HG03135 (cell line): ENCODE results near the gene CKAP5.
A peak's percentile ranks its signal among the peaks of the same experiment; 100 is the strongest.

Experiments used
- ATAC-seq: cut with Tn5 transposase; IDR thresholded peaks from one replicate; pipeline ENCODE4 v1.9.1; 2021; ENCODE audit warnings: mild to moderate bottlenecking, moderate library complexity; ENCODE audit not compliant: unreplicated experiment

CKAP5 gene

DNA sequence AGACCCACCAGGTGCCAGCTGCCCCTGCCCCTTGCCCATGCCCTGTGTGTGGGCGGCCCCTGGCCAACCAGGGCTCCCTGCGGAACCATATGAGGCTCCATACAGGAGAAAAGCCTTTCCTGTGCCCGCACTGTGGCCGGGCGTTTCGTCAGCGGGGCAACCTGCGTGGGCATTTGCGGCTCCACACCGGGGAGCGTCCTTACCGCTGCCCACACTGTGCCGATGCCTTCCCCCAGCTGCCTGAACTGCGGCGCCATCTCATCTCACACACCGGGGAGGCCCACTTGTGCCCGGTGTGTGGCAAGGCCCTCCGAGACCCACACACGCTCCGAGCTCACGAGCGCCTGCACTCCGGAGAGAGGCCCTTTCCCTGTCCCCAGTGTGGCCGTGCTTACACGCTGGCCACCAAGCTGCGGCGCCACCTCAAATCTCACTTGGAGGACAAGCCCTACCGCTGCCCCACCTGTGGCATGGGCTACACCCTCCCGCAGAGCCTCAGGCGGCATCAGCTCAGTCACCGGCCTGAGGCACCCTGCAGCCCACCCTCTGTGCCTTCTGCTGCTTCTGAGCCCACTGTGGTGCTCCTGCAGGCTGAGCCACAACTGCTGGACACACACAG, 140.9 kb downstream of the CKAP5 start:
- ATAC-seq = no peak

DNA sequence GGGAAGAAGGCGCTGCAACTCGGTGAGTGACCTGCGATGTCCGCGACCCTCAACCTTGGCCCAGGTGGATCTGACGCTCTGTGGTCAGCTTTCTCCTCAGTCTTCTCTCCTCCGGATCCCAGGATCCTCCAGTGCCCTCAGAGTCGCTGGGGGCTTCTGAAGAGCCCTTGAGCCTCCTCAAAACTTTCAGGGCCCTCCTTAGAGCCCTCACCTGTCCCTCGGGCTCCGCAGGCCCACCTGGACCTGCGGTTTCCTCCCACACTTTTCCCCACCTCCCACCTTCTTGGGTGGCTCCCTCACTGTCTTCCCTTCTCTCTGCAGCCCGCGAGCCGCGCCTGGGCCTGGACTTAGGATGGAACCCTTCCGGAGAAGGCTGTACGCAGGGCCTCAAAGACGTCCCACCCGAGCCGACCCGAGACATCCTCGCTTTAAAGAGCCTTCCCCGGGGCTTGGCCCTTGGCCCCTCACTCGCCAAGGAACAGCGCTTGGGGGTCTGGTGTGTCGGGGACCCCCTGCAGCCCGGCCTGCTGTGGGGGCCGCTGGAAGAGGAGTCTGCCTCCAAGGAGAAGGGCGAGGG, 144.9 kb downstream of the CKAP5 start:
- no peak for ATAC-seq

DNA sequence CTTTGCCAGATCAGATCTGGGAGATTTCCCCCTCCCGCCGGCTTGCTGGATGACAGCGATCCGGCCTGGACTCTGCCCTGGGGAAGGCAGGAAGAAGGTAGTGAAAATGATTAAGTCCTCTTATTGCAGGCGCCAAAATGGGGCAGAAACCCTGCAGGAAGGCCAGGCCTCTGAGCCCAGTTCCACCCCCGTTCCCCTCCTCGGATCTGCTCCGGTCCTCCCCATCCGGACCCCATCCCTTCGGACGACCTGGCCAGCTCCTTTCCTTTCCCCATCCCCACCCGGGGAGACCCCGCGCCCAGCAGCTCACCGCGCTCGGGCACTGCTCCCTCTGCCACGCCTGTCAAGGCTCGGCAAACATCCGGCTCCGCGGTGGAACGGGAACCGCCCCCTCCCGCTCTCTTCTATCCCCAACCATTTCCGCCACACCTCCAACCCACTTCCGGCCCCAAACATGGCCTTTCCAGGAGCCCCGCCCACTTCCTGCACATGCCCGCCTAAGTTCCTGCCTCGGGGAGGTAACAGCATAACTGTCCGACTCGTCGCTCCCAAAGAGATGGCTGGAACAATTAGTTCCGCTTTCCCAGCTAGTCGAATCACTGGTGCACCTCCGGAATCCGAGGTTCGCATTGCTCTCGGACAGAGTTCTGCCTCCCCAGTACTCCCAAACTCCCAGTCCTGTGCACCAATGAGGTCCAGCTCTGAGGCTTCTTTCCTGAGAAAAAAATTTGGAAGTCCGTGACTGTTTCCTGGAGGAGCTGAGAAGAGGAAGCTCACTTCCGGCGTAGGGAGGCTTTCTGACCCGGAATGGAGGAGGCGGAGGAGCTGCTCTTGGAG, 145.6 kb downstream of the CKAP5 start, which contains the start of the genes ARHGAP1 and ZNF408:
ARHGAP1 (minus strand) TSS at position 379 of the 837 bp plus-strand sequence. CDS start 4,512 bp downstream, outside the sequence.
ZNF408 (plus strand) TSS at position 791 of the 837 bp plus-strand sequence; CDS start at position 808, 17 bp downstream.
- peak; percentile 84 for ATAC-seq

DNA sequence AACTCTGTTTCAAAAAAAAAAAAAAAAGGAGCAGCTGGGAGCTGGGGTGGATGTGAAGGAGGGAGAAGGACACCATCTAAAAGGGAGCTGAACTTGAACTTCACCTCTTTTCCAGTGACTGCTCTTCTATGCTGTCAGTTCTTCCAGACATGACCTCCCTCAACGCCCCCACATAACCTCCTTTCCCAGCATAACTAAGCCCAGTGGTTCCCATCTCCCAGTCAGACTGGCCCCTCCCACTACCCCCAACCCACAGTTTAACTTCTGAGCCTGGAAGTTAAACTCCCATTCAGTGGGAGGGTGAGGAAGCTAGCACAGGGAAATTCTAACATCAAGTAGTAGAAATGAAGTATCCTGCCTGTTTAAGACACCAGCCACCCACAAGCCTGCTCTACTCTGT, 147.5 kb downstream of the CKAP5 start:
- ATAC-seq = no peak

DNA sequence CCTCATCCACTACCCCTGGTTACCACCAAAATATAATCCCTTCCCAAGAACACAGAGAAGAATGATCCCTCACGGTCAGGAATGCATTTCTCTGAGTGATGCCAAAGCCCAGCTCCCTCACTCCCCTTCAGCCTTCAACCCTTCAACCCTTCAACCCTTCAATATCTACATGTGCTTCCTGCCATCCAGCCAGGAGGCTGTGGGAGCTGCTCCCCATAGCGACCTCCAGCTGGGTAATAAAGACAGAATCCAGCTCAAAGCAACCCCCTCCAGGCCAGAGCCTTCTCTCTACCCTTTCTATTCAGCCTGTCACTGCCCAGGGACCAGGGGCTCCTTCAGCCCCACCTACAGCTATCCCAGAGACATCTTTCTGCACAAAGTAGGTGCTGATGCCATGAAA, 148.4 kb downstream of the CKAP5 start:
- no peak for ATAC-seq

DNA sequence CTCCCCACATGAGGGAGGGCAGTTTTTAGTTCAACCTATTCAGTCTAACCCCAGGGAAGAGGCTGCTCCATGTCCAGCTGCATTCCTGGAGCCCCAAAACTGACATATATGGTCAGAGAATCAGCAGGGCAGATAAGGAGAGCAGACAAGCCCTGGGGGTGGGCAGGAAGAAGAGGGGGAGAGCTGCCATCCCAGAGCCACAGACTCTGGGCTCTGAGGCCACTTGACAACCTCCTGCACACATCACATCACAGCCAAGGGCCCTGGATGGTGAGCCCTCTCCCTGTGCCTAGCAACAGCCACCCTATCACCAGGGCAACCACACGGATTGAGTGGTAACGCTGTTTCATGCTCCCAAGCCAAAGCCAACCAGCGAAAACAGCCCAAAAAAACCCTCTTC, 148.8 kb downstream of the CKAP5 start:
- ATAC-seq = no peak

DNA sequence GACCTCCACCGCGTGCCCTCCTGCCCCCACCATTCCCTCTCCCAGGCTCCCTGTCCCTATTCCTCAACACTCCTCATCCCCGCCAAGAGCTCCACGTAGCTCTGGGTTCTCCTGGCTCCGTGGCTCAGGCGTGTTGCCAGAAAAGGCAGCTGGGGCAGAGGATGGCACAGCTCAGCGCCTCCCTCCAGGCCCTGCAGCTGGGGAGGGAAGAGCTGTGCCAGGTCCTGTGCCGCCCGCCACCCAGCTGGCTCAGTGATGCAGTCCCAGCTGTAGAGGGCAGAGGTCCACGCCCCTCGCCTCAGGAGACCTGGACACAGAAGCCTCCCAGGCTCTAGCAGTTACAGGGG, 149.9 kb downstream of the CKAP5 start:
- ATAC-seq = no peak

DNA sequence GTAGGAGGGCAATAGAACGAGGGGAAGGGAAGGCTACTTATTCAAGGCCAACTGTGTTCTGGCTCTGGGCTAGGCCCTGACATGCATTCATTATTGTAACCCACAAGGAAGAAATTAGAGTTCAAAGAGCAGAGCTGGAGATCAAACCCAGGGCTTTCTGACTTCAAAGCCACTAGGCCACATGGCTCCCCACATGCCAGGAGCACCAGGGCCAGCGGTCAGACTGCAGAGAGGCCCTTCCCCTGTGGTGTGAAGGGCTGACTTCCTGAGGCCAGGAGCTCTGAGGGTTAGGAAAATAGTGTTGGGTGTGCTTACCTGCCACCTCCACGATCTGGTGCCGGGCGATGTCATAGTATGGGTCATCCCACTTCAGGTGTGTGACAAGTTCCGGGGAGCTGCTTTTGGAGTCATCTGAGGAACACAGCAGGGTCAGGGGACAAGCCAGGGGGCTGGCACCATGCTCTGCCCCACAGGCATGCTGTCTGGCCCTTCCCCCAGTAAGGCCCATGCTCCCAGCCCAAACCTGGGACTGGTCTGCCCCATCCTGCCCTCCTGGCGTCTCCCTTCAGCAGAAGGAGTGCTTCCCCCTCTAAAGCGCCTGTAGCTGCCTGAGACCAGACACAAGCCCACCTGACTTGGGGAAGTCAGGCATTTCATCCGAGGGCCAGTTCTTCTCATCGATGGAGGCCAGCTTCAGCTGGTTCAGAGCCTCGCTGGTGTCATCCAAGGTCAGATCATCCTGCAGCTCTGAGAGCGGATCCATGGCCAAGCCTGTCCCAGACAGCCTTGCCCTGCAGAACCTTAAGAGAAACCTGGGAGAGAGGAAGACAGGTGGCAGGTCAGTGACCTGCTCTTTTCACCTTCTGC, 150.5 kb downstream of the CKAP5 start:
- ATAC-seq = no peak

DNA sequence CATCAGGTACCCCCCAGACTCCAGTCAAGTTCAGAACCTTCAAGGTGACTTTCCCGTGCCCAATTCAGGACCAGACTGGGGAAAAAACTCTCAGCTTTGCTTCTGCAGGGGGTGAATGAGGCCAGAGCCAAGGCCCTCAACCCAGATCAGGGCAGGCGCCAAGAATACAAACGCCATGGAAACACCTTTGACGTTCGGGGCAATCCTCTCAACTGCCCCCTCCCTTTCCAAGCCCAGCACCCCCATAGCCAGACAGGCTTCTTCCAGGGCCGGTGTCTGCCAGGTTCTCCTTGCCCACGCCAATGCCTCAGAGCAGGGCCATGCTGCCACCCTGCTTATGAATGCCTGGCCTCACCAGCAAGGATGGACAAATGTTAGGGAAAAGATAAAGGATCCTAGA, 151.5 kb downstream of the CKAP5 start:
- no peak for ATAC-seq

DNA sequence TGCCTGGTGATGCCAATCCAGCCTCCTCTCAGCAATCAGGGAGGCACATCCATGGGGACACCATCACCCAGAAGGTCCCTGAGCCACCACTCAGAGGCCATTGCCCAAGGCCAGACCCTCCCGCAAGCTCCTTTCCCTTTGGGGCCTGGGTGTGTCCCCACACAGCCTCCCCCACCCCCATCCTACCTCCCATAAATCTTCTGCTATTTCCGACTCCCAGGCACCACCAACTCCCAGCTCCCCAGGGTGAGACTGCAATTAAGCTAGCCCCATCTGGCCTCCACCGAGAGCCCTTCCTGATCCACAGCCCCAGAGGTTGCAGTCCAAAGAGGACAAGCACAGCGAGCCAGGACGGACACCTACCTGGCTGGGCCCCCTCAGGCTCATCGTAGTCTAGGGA, 152.0 kb downstream of the CKAP5 start:
- ATAC-seq = no peak

DNA sequence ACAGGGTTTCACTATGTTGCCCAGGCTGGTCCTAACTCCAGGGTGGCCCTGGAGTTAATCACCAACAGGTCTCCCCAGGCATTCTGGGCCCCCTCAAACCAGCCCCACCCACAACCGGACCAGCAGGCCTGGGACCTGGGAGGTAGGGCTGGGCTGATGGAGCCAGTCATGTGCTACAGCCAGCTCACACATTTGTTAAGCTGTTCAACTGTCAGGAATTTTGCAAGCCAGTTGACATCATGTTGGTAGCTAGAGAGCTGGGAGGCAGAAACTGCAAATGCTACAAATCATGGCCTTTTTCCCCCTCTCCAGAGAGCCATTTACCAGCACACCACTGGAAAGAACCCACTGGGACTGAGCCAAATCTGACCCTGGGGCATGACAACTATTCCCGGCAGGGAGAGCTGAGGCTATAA, 152.5 kb downstream of the CKAP5 start:
- no peak for ATAC-seq
